Islet precursor cell (in vitro differentiated cells): Measurements from ENCODE around the gene KIFAP3.
"Not testable (repeated sequence)": the region's sequence is repeated elsewhere in the genome, so short reads cannot be mapped to it uniquely, and the experiment has no call there.

Experiments used
- DNase-seq: peaks from one replicate; pipeline ENCODE4 v3.0.0-alpha.2; 2018

KIFAP3 gene

DNA sequence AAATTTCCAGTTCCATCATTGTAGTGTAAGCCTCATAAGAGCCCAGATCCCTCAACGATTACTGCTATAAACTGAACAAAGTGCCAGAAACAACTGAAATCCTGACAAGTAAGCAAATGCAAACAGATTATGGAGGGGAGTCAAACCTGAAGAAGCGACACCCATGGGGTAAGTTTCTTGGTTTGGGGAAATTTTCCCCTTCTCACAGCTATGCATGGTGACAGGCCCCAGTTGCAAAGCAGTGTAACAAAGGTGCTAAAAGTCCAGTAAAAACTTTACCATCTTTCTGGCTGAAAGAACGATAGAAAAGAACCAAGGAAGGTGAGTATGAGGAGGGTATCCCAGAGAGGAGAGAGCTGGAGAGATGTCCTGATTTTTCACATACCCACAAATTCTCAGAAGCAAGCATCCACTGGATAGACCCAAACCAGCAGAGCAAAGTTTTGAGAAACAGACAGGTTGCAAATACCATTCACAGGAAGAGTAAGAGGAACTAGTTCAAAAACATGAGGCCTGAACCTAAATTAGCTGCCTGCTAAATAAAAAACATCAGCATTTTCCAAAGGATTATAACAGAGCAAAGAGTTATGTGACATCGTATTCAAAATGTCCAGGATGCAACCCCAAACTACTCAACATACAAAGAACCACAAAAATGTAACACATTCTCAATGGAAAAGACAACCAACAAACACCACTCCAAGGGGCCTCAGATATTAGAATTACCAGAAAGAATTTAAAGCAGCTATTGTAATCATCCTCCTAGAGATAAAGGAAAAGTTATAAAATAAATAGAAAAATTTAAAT lies 195.3 kb downstream of the KIFAP3 start:
- DNase-seq: no peak

GRCh38 chr1:169878498-169878897 lies 196.0 kb downstream of the KIFAP3 start:
- DNase-seq: no peak

- DNase-seq: no peak
Observed at GRCh38 chr1:169877800-169878491, 196.5 kb downstream of the KIFAP3 start.

DNA sequence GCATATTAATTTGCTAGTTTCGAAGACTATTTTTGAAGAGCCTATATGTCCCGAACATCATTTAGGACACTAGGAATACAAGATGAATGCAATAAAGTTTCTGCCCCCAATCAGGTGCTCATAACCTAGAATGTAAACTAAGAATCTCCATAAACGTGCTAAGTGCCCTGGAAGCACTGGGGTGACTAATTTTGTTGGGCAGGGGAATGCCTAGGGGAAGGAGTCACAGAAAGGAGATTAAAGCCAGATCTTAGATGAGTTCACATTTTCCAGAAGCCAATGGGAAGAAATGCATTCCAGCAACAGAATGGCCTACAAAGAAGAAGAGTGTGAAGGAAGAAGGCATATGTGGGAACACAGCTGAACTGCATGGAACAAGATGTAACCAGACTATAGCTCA lies 200.3 kb downstream of the KIFAP3 start:
- no peak for DNase-seq

- DNase-seq: no peak
Observed at GRCh38 chr1:169873582-169874199, 200.8 kb downstream of the KIFAP3 start.

DNA sequence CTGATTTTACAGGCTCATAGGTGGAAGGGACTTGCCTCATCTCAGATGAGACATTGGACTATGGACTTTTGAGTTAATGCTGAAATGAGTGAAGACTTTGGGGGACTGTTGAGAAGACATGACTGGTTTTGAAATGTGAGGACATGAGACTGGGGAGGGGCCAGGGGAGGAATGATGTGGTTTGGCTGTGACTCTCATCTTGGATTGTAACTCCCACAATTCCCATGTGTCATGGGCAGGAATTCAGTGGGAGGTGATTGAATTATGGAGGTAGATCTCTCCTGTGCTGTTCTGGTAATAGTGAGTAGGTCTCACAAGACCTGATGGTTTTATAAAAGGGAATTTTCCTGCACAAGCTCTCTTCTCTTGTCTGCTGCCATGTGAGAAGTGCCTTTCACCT lies 201.6 kb downstream of the KIFAP3 start:
- no peak for DNase-seq

DNA sequence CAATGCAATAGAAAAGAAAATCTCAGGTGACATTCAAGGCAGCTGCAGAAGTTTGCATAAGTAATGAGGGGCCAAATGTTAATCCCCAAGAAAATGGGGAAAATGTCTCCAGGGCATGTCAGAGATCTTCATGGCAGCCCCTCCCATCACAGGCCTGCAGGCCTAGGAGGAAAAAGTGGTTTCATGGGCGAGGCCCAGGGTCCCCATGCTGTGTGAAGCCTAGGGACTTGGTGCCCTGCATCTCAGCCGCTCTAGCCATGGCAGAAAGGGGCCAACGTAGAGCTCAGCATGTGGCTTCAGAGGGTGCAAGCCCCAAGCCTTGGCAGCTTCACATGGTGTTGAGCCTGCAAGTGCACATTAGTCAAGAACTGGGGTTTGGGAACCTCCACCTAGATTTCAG lies 202.5 kb downstream of the KIFAP3 start:
- not testable (repeated sequence) for DNase-seq
